Measurements from ENCODE around the gene ABL2. TPM values are rescaled to one million over a fixed set of nuclear protein-coding genes. Genes with fewer than 3 reads are reported as not detected.

ABL2 gene
- total RNA-seq, 2 donors from 2014 or later: 9.2 to 9.4 TPM

GRCh38 chr1:179079113-179079761 lies 150.2 kb downstream of the ABL2 start:
- Mint-ChIP-seq H3K9me3 (no peaks in the 10 kb centered on the region), H3K27ac (peak overlapping the region in 1 of 2 donors; percentile 2), H3K36me3 (peaks cover 5 to 7% of the 10 kb centered on the region in 2 donors)
- DNase-seq (ENCODE audit: low spot score in 2 of 2) (peak in 1 of 2 donors; percentile 42), ATAC-seq (no peak)

- peaks cover under 1% of the 10 kb centered on the region in 2 donors for H3K36me3 Mint-ChIP-seq
- H3K9me3 Mint-ChIP-seq: no peaks in the 10 kb centered on the region
- no peak overlapping the region for H3K27ac Mint-ChIP-seq
- no peak for DNase-seq (ENCODE audit: low spot score in 2 of 2)
- no peak for ATAC-seq
These were observed 152.1 kb downstream of the ABL2 start for GRCh38 chr1:179077396-179077795.

GRCh38 chr1:179066471-179066870 lies 163.0 kb downstream of the ABL2 start:
- H3K36me3 Mint-ChIP-seq: peaks cover 0 to 7% of the 10 kb centered on the region in 2 donors
- DNase-seq (ENCODE audit: low spot score in 2 of 2): no peak

GRCh38 chr1:179061360-179062282 lies 167.9 kb downstream of the ABL2 start:
- Mint-ChIP-seq H3K9me3 (no peaks in the 10 kb centered on the region), H3K27ac (no peak overlapping the region), H3K36me3 (peaks cover 3 to 7% of the 10 kb centered on the region in 2 donors)
- DNase-seq (ENCODE audit: low spot score in 2 of 2) (no peak), ATAC-seq (no peak)

More at GRCh38 chr1:179066471-179066870, 163.0 kb downstream of the ABL2 start:
- no peak for ATAC-seq
- no peak overlapping the region for H3K27ac Mint-ChIP-seq
- no peaks in the 10 kb centered on the region for H3K9me3 Mint-ChIP-seq

GRCh38 chr1:179058487-179059483 lies 170.7 kb downstream of the ABL2 start:
- Mint-ChIP-seq H3K9me3 (no peaks in the 10 kb centered on the region), H3K36me3 (peaks cover 18 to 23% of the 10 kb centered on the region in 2 donors), H3K27ac (no peak overlapping the region)
- no peak for DNase-seq (ENCODE audit: low spot score in 2 of 2)
- no peak for ATAC-seq

- H3K27ac Mint-ChIP-seq: no peak overlapping the region
- no peak for ATAC-seq
- H3K9me3 Mint-ChIP-seq: no peaks in the 10 kb centered on the region
- peaks cover 18 to 23% of the 10 kb centered on the region in 2 donors for H3K36me3 Mint-ChIP-seq
- DNase-seq (ENCODE audit: low spot score in 2 of 2): no peak
These were observed 173.5 kb downstream of the ABL2 start for GRCh38 chr1:179055937-179056336.

GRCh38 chr1:179053486-179053885 lies 176.0 kb downstream of the ABL2 start:
- Mint-ChIP-seq H3K36me3 (peaks cover 18 to 23% of the 10 kb centered on the region in 2 donors), H3K9me3 (no peaks in the 10 kb centered on the region), H3K27ac (no peak overlapping the region)
- ATAC-seq (no peak), DNase-seq (ENCODE audit: low spot score in 2 of 2) (no peak)

GRCh38 chr1:179052776-179053175 lies 176.7 kb downstream of the ABL2 start:
- no peaks in the 10 kb centered on the region for H3K9me3 Mint-ChIP-seq
- H3K36me3 Mint-ChIP-seq: peaks cover 18 to 23% of the 10 kb centered on the region in 2 donors
- DNase-seq (ENCODE audit: low spot score in 2 of 2): no peak
- no peak overlapping the region for H3K27ac Mint-ChIP-seq
- no peak for ATAC-seq

Other genes starting within 250 kb of the ABL2 start
- 10 to 100 TPM; 27.7 to 38.8 TPM for gene FAM20B, start 203.8 kb downstream of the ABL2 start, total RNA-seq
- 10 to 100 TPM; 29.2 to 46.4 TPM for gene TOR3A, start 147.6 kb downstream of the ABL2 start, total RNA-seq
- 10 to 100 TPM; 33.2 to 40.7 TPM for gene SOAT1, start 64.1 kb upstream of the ABL2 start, total RNA-seq
- 1 to 10 TPM in 1 of 2 donors, under 1 TPM in 1; 0.36 to 1.1 TPM for gene AXDND1, start 136.3 kb upstream of the ABL2 start, total RNA-seq

All from activated naive CD4-positive, alpha-beta T cell treated with anti-CD3 and anti-CD28 coated beads, Interleukin-2, amount 50 U/mL, for 72 hours (primary cell).